Measurements from ENCODE around the gene C1QTNF12. TPM values are rescaled to one million over a fixed set of nuclear protein-coding genes. Genes with fewer than 3 reads are reported as not detected.

The C1QTNF12 gene
- total RNA-seq, 1 experiment from 2014 or later = 4.4 TPM

GRCh38 chr1:1280782-1281481 lies 34.4 kb upstream of the C1QTNF12 start:
- no CpG with 5 or more reads among the region's 21 CpGs for WGBS (ENCODE audit: extremely low coverage, insufficient read length, low lambda C conversion rate)
- no peaks in the 10 kb centered on the region for H3K36me3 Mint-ChIP-seq (ENCODE audit: insufficient read depth in 1 of 3, low read depth in 3 of 3)
- no peak overlapping the region for H3K4ac ChIP-seq (ENCODE audit: low read depth, low read length)

More at GRCh38 chr1:1280782-1281481, 34.4 kb upstream of the C1QTNF12 start:
- Histone ChIP-seq H2BK12ac (ENCODE audit: insufficient read length, low read depth, low read length) (no peak overlapping the region), H3K27ac (ENCODE audit: insufficient read length, low read depth, low read length) (no peak overlapping the region), H4K8ac (replicated peaks; ENCODE audit: insufficient read length, low read depth, low read length) (no peak overlapping the region), H3K23ac (ENCODE audit: insufficient read length, low read depth, low read length) (no peak overlapping the region), H3K9me3 (ENCODE audit: control insufficient read depth, low read depth, low read length) (no peaks in the 10 kb centered on the region), H3K4me2 (ENCODE audit: insufficient read depth, insufficient read length, low read length) (no peak overlapping the region), H3K79me1 (ENCODE audit: insufficient read depth, low read depth, low read length, poor library complexity, severe bottlenecking) (no peaks in the 10 kb centered on the region), H2AFZ (ENCODE audit: low read length) (no peak overlapping the region), H2AK5ac (ENCODE audit: insufficient read length, low read length) (no peak overlapping the region), H3T11ph (ENCODE audit: low read length) (no peak overlapping the region), H2BK120ac (ENCODE audit: low read depth, low read length, poor library complexity, severe bottlenecking) (no peak overlapping the region), H4K91ac (ENCODE audit: insufficient read length, low read depth, low read length) (no peak overlapping the region), H2BK5ac (ENCODE audit: insufficient read length, low read length) (no peak overlapping the region), H3K18ac (ENCODE audit: insufficient read length, low read depth, low read length) (no peak overlapping the region), H4K20me1 (ENCODE audit: control insufficient read depth, insufficient read depth, insufficient read length) (no peaks in the 10 kb centered on the region), H2BK15ac (ENCODE audit: low read depth, low read length) (no peak overlapping the region), H3K56ac (ENCODE audit: insufficient read length, low read depth, low read length) (no peak overlapping the region), H3K79me2 (ENCODE audit: insufficient read depth, low read length) (no peaks in the 10 kb centered on the region), H3K27me3 (ENCODE audit: insufficient read depth, low read length) (no peaks in the 10 kb centered on the region), H4K5ac (ENCODE audit: insufficient read length, low read depth, low read length) (no peak overlapping the region), H3K23me2 (ENCODE audit: insufficient read length, low read depth, low read length, poor library complexity, severe bottlenecking) (no peaks in the 10 kb centered on the region), H2BK20ac (ENCODE audit: low read depth, low read length, poor library complexity, severe bottlenecking) (no peak overlapping the region), H3K14ac (ENCODE audit: insufficient read depth, low read length) (no peak overlapping the region; the same call in 1 of the 2 replicates), H3K9ac (ENCODE audit: extremely low read depth, insufficient read length, low read length) (no peak overlapping the region), H3K4me1 (ENCODE audit: insufficient read depth, low read length) (no peaks in the 10 kb centered on the region)
- no peak overlapping the region for H3K4me3 Mint-ChIP-seq
- H3K27me3 Mint-ChIP-seq (ENCODE audit: low read depth) = peaks cover 6% of the 10 kb centered on the region
- no peaks in the 10 kb centered on the region; a peak in 1 of 5 replicates for H3K9me3 Mint-ChIP-seq
- H3K27ac Mint-ChIP-seq = peak overlapping the region in 1 of 3 experiments; percentile 35; a peak in 1 of 7 replicates
- no peak for DNase-seq
- 0 out of 4 replicates have a peak, but pooled peaks cover 0 to 5% of the 10 kb centered on the region in 2 experiments for H3K4me1 Mint-ChIP-seq
- TF ChIP-seq CTCF (conservative IDR thresholded peaks at IDR 0.05) = no peak
